ENCODE results near the gene PLCB3. TPM values are rescaled to one million over a fixed set of nuclear protein-coding genes. Genes with fewer than 3 reads are reported as not detected.

PLCB3 gene
- total RNA-seq, 1 donor from 2014 or later, result 20.8 TPM

- FAIRE-seq (no peak), DNase-seq (ENCODE audit: low read depth) (no peak)
- Histone ChIP-seq H3K4me3 (ENCODE audit: low read depth, low read length) (peak overlapping the region; percentile 72), H3K36me3 (ENCODE audit: control insufficient read depth, insufficient read depth, low read length) (peaks cover 6% of the 10 kb centered on the region), H3K27me3 (ENCODE audit: control insufficient read depth, insufficient read depth, low read length) (no peaks in the 10 kb centered on the region)
- TF ChIP-seq CTCF (IDR thresholded peaks at IDR 0.05; ENCODE audit: insufficient read depth, low read length, severe bottlenecking), result peak; percentile 54
Measured at GRCh38 chr11:64285885-64286800, 34.8 kb downstream of the PLCB3 start.

GRCh38 chr11:64286801-64287159 is 35.5 kb downstream of the PLCB3 start:
- FAIRE-seq (no peak), DNase-seq (ENCODE audit: low read depth) (no peak)
- H3K4me3 ChIP-seq (ENCODE audit: low read depth, low read length), result no peak overlapping the region
- peaks cover 6% of the 10 kb centered on the region for H3K36me3 ChIP-seq (ENCODE audit: control insufficient read depth, insufficient read depth, low read length)
- no peak for TF ChIP-seq CTCF (IDR thresholded peaks at IDR 0.05; ENCODE audit: insufficient read depth, low read length, severe bottlenecking)
- H3K27me3 ChIP-seq (ENCODE audit: control insufficient read depth, insufficient read depth, low read length), result no peaks in the 10 kb centered on the region

DNA sequence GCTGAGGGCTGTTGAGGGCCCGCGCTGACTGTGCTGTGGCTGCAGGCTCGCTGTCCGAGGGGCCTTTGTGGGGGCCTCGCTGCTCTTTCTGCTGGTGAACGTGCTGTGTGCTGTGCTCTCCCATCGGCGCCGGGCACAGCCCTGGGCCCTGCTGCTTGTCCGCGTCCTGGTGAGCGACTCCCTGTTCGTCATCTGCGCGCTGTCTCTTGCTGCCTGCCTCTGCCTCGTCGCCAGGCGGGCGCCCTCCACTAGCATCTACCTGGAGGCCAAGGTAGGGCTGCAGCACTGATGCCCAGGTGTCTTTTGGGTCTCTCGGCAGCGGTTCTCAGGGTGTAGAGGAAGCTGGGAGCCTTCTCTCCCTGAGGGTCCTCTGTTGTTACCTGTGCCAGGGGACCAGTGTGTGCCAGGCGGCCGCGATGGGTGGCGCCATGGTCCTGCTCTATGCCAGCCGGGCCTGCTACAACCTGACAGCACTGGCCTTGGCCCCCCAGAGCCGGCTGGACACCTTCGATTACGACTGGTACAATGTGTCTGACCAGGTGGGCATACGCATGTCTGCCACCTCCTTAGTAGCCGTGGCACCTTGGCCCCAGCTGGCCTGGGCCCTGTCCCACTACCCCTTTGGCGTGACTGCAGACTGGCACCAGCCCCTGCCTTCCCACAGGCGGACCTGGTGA is 36.5 kb downstream of the PLCB3 start:
- no peak overlapping the region for H3K4me3 ChIP-seq (ENCODE audit: low read depth, low read length)
- peak; percentile 18 for FAIRE-seq
- peaks cover 4% of the 10 kb centered on the region for H3K36me3 ChIP-seq (ENCODE audit: control insufficient read depth, insufficient read depth, low read length)
- TF ChIP-seq CTCF (IDR thresholded peaks at IDR 0.05; ENCODE audit: insufficient read depth, low read length, severe bottlenecking), result no peak
- H3K27me3 ChIP-seq (ENCODE audit: control insufficient read depth, insufficient read depth, low read length), result peaks cover 8% of the 10 kb centered on the region
- no peak for DNase-seq (ENCODE audit: low read depth)

- DNase-seq (ENCODE audit: low read depth), result no peak
- H3K27me3 ChIP-seq (ENCODE audit: control insufficient read depth, insufficient read depth, low read length), result peaks cover 12% of the 10 kb centered on the region
- no peak overlapping the region for H3K4me3 ChIP-seq (ENCODE audit: low read depth, low read length)
- no peaks in the 10 kb centered on the region for H3K36me3 ChIP-seq (ENCODE audit: control insufficient read depth, insufficient read depth, low read length)
- FAIRE-seq, result no peak
- no peak for TF ChIP-seq CTCF (IDR thresholded peaks at IDR 0.05; ENCODE audit: insufficient read depth, low read length, severe bottlenecking)
Measured at GRCh38 chr11:64288353-64288750, 37.0 kb downstream of the PLCB3 start.

DNA sequence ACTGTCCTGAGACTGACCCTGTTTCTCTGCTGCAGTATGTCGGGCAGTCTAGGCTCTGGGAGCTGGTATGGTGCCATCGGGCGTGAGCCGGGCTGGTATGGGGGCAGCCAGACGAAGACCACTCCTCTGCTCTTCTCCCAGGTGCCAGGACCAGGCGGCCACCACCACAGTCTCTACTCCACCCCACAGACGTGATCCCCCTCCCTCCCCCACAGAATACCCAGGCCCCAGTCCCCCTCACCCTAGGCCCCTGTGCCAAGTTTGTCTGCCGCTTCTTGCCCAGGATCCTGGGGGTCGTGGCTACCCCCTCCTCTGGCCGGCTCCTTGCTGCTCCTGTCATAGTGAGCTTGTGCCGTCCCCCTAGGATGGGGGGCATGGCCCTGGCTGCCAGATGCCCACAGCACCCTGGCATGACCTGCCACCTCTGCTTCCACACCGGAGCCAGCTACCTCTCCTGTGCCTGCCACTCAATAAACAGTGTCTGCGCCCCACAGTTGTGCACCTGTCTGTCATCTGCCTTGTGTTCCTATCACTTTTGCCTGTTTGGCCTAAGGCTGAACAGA is 37.8 kb downstream of the PLCB3 start:
- no peak for FAIRE-seq
- Histone ChIP-seq H3K27me3 (ENCODE audit: control insufficient read depth, insufficient read depth, low read length) (peaks cover 13% of the 10 kb centered on the region), H3K4me3 (ENCODE audit: low read depth, low read length) (no peak overlapping the region), H3K36me3 (ENCODE audit: control insufficient read depth, insufficient read depth, low read length) (no peaks in the 10 kb centered on the region)
- no peak for TF ChIP-seq CTCF (IDR thresholded peaks at IDR 0.05; ENCODE audit: insufficient read depth, low read length, severe bottlenecking)
- DNase-seq (ENCODE audit: low read depth), result no peak

Measured in bronchial epithelial cell (primary cell).